Measurements from ENCODE around the gene AVPR1B. TPM values are rescaled to one million over a fixed set of nuclear protein-coding genes. Genes with fewer than 3 reads are reported as not detected.
A peak's percentile ranks its signal among the peaks of the same experiment; 100 is the strongest.

AVPR1B gene
- total RNA-seq, 1 donor from 2014 or later: not detected

- DNase-seq: no peak
Measured at GRCh38 chr1:206111271-206111927, 5.8 kb downstream of the AVPR1B start.

- DNase-seq: no peak
Measured at GRCh38 chr1:206110820-206111219, 6.4 kb downstream of the AVPR1B start.

- no peak for DNase-seq
Measured at GRCh38 chr1:206110161-206110560, 7.0 kb downstream of the AVPR1B start.

GRCh38 chr1:206109718-206110117 is 7.5 kb downstream of the AVPR1B start:
- DNase-seq: no peak

- no peak for DNase-seq
Measured at GRCh38 chr1:206108635-206109034, 8.6 kb downstream of the AVPR1B start.

- no peak for DNase-seq
Measured at GRCh38 chr1:206107168-206107544, 10.0 kb downstream of the AVPR1B start.

GRCh38 chr1:206106328-206107167 is 10.6 kb downstream of the AVPR1B start:
- peak; percentile 94 for DNase-seq

GRCh38 chr1:206105464-206105995 is 11.7 kb downstream of the AVPR1B start:
- DNase-seq: no peak

GRCh38 chr1:206103979-206104378 is 13.2 kb downstream of the AVPR1B start:
- no peak for DNase-seq

- no peak for DNase-seq
Measured at GRCh38 chr1:206102292-206102936, 14.8 kb downstream of the AVPR1B start.

GRCh38 chr1:206101351-206102045 is 15.7 kb downstream of the AVPR1B start:
- no peak for DNase-seq

- no peak for DNase-seq
Measured at GRCh38 chr1:206100226-206100815, 16.9 kb downstream of the AVPR1B start.

- no peak for DNase-seq
Measured at GRCh38 chr1:206098242-206098919, 18.8 kb downstream of the AVPR1B start.

- no peak for DNase-seq
Measured at GRCh38 chr1:206097381-206097780, 19.8 kb downstream of the AVPR1B start.

- no peak for DNase-seq
Measured at GRCh38 chr1:206094024-206094423, 23.2 kb downstream of the AVPR1B start.

- no peak for DNase-seq
Measured at GRCh38 chr1:206089341-206089740, 27.8 kb downstream of the AVPR1B start.

- DNase-seq: peak; percentile 48
Measured at GRCh38 chr1:206087091-206087490, 30.1 kb downstream of the AVPR1B start.

GRCh38 chr1:206083750-206084149 is 33.4 kb downstream of the AVPR1B start:
- DNase-seq: no peak

- DNase-seq: no peak
Measured at GRCh38 chr1:206082831-206083695, 34.1 kb downstream of the AVPR1B start.

- no peak for DNase-seq
Measured at GRCh38 chr1:206081856-206082255, 35.3 kb downstream of the AVPR1B start.
